HepG2 (cell line): ENCODE measurements around the gene DOCK3.
"Not testable (repeated sequence)": the region's sequence is repeated elsewhere in the genome, so short reads cannot be mapped to it uniquely, and the experiment has no call there.

ENCODE experiments used
- CBFB ChIP-seq: sonication (generic); formaldehyde crosslinking; IDR thresholded peaks from 2 replicates; pipeline ENCODE4 v1.4.0; 2020; ENCODE audit warnings: missing genetic modification reagents
- GTF2F1 ChIP-seq: fragments of 150-350 bp; IDR thresholded peaks from 2 replicates; pipeline ENCODE4 v1.6.1; 2014; ENCODE audit warnings: low read length
- HMGXB4 ChIP-seq, 2 experiments: sonication (generic) in 1 of 2; formaldehyde crosslinking in 1 of 2; IDR thresholded peaks; 2 replicates each; pipeline versions ENCODE4 v1.4.0 to v1.6.1; 2018 to 2020; ENCODE audit warnings: missing genetic modification reagents in 2 of 2, borderline replicate concordance in 1 of 2, low read depth in 1 of 2, mild to moderate bottlenecking in 1 of 2, missing biosample characterization in 1 of 2
- JUNB ChIP-seq: sonication (generic); formaldehyde crosslinking; IDR thresholded peaks from 2 replicates; pipeline ENCODE4 v1.8.0; 2022; ENCODE audit warnings: missing genetic modification reagents, mild to moderate bottlenecking, borderline replicate concordance
- LCORL ChIP-seq, 2 experiments: fragments of 450-650 bp in 1 of 2; sonication (generic) in 1 of 2; formaldehyde crosslinking in 1 of 2; IDR thresholded peaks; 2 replicates each; pipeline versions ENCODE4 v1.5.0 to v1.6.1; 2017 to 2020; ENCODE audit warnings: antibody characterized with exemption in 1 of 2, missing genetic modification reagents in 1 of 2
- MAX ChIP-seq: IDR thresholded peaks from 2 replicates; pipeline ENCODE4 v1.6.1; 2012; ENCODE audit warnings: inconsistent platforms
- POLR2A ChIP-seq, 2 experiments: IDR thresholded peaks; 2 replicates each; pipeline ENCODE4 v1.6.1; 2011; ENCODE audit warnings: low read depth in 2 of 2, low read length in 2 of 2, mild to moderate bottlenecking in 1 of 2, moderate library complexity in 1 of 2; ENCODE audit not compliant: insufficient read depth in 1 of 2
- SNAPC4 ChIP-seq: sonication (generic); formaldehyde crosslinking; IDR thresholded peaks from 2 replicates; pipeline ENCODE4 v1.4.0; 2020; ENCODE audit warnings: mild to moderate bottlenecking, missing genetic modification reagents
- ZNF205 ChIP-seq: IDR thresholded peaks from 2 replicates; pipeline ENCODE4 v1.6.1; 2018; ENCODE audit warnings: missing biosample characterization, missing genetic modification reagents

- not testable (repeated sequence) for TF ChIP-seq HMGXB4 (CRISPR knock-in tag; IDR thresholded peaks at IDR 0.05; ENCODE audit: borderline replicate concordance in 1 of 2, low read depth in 1 of 2); GTF2F1; CBFB (CRISPR knock-in tag); ZNF205 (CRISPR knock-in tag); SNAPC4 (CRISPR knock-in tag); JUNB (CRISPR knock-in tag); POLR2A (IDR thresholded peaks at IDR 0.05; ENCODE audit: insufficient read depth in 1 of 2, low read depth in 2 of 2, low read length in 2 of 2); LCORL (IDR thresholded peaks at IDR 0.05); LCORL (CRISPR knock-in tag; IDR thresholded peaks at IDR 0.05); MAX
Measured at GRCh38 chr3:50932918-50933317, 258.2 kb downstream of the DOCK3 start.
